GM10248 (cell line): Measurements from ENCODE around the gene GINS2.

Experiments
- CTCF ChIA-PET: fragments of 300-600 bp; sonication (Branson Sonifier 250); formaldehyde crosslinking; extraction: SDS; loops from one replicate; lab custom pipeline; 2021; ENCODE audit warnings: antibody characterized with exemption; lab: Yijun Ruan, JAX
- POLR2A ChIA-PET: fragments of 350-650 bp; sonication (Branson Sonifier 250); formaldehyde crosslinking; extraction: SDS; loops from one replicate; lab custom pipeline; 2020; ENCODE audit warnings: antibody characterized with exemption; lab: Yijun Ruan, JAX
- DNase-seq: peaks from one replicate; pipeline ENCODE4 v3.0.0; 2012; ENCODE audit errors: extremely low spot score
- TF ChIP-seq, protein P1 (sequence below): IDR thresholded peaks from 2 replicates; pipeline ENCODE4 v1.5.1; 2012; ENCODE audit warnings: mild to moderate bottlenecking, low read depth; ENCODE audit errors: extremely low read depth, missing control alignments, control extremely low read depth

GINS2 gene

DNA sequence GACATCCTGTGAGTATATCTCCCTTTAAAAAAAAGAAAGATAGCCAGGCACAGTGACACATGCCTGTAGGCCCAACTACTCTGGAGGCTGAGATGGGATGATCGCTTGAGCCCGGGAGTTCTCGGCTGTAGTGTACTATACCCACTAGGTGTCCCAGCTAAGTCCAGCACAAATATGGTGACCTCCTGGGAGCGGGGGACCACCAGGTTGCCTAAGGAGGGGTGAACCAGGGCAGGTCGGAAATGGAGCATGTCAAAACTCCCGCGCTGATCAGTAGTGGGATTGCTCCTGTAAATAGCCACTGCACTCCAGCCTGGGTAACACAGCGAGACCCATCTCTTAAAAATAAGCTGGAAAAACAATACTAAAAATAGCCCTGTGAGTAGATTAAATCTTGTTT is 29.4 kb downstream of the GINS2 start:
- TF ChIP-seq, protein P1, sequence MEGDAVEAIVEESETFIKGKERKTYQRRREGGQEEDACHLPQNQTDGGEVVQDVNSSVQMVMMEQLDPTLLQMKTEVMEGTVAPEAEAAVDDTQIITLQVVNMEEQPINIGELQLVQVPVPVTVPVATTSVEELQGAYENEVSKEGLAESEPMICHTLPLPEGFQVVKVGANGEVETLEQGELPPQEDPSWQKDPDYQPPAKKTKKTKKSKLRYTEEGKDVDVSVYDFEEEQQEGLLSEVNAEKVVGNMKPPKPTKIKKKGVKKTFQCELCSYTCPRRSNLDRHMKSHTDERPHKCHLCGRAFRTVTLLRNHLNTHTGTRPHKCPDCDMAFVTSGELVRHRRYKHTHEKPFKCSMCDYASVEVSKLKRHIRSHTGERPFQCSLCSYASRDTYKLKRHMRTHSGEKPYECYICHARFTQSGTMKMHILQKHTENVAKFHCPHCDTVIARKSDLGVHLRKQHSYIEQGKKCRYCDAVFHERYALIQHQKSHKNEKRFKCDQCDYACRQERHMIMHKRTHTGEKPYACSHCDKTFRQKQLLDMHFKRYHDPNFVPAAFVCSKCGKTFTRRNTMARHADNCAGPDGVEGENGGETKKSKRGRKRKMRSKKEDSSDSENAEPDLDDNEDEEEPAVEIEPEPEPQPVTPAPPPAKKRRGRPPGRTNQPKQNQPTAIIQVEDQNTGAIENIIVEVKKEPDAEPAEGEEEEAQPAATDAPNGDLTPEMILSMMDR, result no peak
- no peak for DNase-seq
- POLR2A ChIA-PET, result no interaction called here
- CTCF ChIA-PET, result interaction anchor here (0.7 to 4.1 kb wide), 23 partner anchors 10 to 264 kb away, joined by 3 to 33 read pairs (median 5); partner anchors contain the start of gene GINS2

DNA sequence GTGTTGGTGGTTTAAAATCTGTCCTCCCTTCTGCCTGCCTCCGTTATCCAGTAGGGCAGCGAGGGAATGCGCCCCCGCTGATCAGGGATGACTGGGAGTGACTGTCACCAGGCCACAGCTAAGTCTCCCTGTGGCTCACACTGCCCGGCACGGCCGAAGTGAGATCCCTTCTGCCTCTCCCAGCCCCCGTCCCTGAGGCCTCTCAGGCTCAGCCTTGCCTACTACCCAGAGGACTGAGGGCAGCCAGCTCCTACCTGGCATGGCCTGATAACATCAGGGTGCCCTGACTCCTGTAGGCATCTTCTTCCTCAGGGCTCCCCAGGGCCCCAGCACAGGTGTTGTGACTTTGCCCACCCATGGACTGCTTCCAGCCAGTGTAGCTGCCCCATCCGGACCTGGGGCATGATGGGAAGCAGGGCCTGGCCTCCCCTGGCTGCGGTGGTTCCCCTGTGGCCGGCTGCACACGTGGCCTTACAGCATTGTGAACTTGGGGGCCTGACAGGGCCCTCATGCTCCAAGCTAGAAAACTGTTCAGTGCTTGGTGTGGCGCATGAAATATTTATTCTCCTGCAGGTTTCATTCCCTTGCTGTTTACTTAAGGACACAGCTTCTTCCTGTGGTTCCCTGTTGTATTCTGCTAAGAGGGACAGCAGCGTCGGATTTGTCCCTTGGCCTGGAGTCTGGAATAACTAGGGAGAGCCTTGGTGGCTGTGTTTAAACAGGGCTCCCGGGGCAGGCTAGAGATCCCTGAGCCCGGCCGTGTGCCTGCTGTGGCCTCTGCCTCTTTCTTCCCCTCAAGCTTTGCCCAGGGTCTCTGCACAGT is 30.0 kb downstream of the GINS2 start:
- CTCF ChIA-PET, result interaction anchor here (0.7 to 4.1 kb wide), 24 partner anchors 9 to 265 kb away, joined by 3 to 33 read pairs (median 4); partner anchors contain the start of gene GINS2
- TF ChIP-seq, protein P1, result no peak
- DNase-seq, result no peak
- POLR2A ChIA-PET, result no interaction called here

DNA sequence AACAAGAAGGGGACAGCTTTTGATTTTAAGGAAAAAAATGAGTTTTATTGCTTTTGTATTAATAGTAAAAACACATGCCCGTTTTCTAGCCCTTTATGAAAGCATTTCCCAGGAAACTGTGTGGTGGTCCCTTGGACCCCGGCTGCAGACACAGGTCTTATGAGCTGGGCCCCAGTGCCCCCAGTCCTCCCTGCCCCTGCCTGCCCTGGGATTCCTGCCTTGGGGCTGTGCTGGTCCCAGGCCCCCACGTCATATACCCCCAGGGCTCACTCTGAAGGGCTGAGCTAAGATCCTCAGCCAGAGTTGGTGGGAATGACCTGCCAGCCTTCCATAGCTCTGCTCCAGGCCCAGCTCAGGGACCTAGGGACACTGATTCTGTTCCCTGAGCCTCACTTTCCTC is 30.8 kb downstream of the GINS2 start:
- TF ChIP-seq, protein P1, result no peak
- CTCF ChIA-PET, result interaction anchor here (0.8 to 4.1 kb wide), 13 partner anchors 8 to 543 kb away, joined by 3 to 33 read pairs (median 6); no protein-coding TSS in a partner anchor
- POLR2A ChIA-PET, result no interaction called here
- no peak for DNase-seq

DNA sequence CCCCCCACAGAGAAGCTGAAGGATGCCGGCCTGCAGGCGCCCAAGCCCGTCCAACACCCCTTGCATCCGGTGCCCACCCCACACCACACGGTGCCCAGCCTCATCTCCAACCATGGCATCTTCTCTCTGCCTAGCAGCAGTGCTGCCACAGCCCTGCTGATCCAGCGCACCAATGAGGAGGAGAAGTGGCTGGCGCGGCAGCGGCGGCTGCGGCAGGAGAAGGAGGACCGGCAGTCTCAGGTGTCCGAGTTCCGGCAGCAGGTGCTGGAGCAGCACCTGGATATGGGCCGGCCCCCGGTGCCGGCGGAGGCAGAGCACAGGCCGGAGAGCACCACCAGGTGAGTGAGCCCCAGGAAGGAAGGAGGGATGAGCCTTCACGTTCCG is 31.5 kb downstream of the GINS2 start:
- CTCF ChIA-PET, result interaction anchor here (0.8 to 4.1 kb wide), 9 partner anchors 11 to 542 kb away, joined by 3 to 33 read pairs (median 4); no protein-coding TSS in a partner anchor
- TF ChIP-seq, protein P1, result no peak
- DNase-seq, result no peak
- POLR2A ChIA-PET, result no interaction called here

DNA sequence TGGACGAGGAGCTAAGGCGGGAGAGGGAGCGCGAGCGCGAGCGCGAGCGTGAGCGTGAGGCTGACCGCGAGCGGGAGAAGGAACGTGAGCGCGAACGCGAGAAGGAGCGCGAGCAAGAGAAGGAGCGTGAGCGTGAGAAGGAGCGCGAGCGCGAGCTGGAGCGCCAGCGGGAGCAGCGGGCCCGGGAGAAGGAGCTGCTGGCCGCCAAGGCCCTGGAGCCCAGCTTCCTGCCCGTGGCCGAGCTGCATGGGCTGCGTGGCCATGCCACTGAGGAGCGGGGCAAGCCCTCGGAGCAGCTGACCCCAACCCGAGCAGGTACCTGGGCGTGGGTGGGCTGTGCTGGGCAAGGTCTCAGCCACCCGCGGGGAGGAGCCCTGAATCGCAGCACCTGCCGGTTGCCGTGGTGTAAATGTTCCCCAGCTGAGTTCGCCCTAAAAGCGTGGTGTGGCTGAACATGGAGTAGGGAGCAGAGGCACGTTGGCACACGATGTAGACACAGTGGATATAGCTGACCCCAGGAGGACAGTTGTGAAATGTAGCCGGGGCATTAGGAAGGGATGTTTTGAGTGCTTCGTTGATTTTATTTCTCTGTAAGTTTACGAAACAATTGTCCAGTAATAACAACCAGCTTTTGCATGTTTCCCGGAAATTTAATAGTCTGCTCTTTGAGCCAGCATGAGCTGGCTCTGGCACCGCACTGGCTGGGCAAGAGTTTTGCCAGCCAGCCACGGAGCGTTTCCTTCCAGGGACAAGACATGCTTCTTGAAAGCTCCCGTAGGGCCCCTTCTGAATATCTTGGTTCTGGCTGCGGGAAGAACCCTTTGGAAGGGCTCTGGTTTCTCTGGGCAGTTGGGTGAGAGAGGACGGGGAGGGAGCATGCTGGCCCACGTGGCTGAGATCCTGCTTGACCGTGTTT is 32.1 kb downstream of the GINS2 start:
- ChIA-PET POLR2A (no interaction called here), CTCF (interaction anchor here (1.1 to 4.1 kb wide), 7 partner anchors 12 to 542 kb away, joined by 3 to 33 read pairs (median 3); no protein-coding TSS in a partner anchor)
- no peak for DNase-seq
- TF ChIP-seq, protein P1, result no peak
